ENCODE data around the gene CERCAM.
A peak's percentile ranks its signal among the peaks of the same experiment; 100 is the strongest.
"Not testable (repeated sequence)": the region's sequence is repeated elsewhere in the genome, so short reads cannot be mapped to it uniquely, and the experiment has no call there.

The CERCAM gene

GRCh38 chr9:128393145-128393775, 27.4 kb upstream of the CERCAM start:
- DNase-seq (ENCODE audit: low spot score) = peak; percentile 81

- no peak for DNase-seq (ENCODE audit: low spot score)
These were observed 26.7 kb upstream of the CERCAM start for GRCh38 chr9:128393970-128394369.

GRCh38 chr9:128394379-128395168, 26.1 kb upstream of the CERCAM start:
- DNase-seq (ENCODE audit: low spot score) = peak; percentile 47

- peak; percentile 49 for DNase-seq (ENCODE audit: low spot score)
These were observed 23.6 kb upstream of the CERCAM start for GRCh38 chr9:128396970-128397613.

- DNase-seq (ENCODE audit: low spot score) = no peak
These were observed 22.8 kb upstream of the CERCAM start for GRCh38 chr9:128397831-128398230.

- no peak for DNase-seq (ENCODE audit: low spot score)
These were observed 20.8 kb upstream of the CERCAM start for GRCh38 chr9:128399861-128400260.

GRCh38 chr9:128404560-128404959, 16.1 kb upstream of the CERCAM start:
- peak; percentile 63 for DNase-seq (ENCODE audit: low spot score)

GRCh38 chr9:128405077-128405779, 15.4 kb upstream of the CERCAM start:
- DNase-seq (ENCODE audit: low spot score) = peak; percentile 65

GRCh38 chr9:128405780-128406171, 14.9 kb upstream of the CERCAM start:
- peak; percentile 47 for DNase-seq (ENCODE audit: low spot score)

GRCh38 chr9:128406848-128407391, 13.7 kb upstream of the CERCAM start:
- peak; percentile 48 for DNase-seq (ENCODE audit: low spot score)

- peak; percentile 76 for DNase-seq (ENCODE audit: low spot score)
These were observed 11.7 kb upstream of the CERCAM start for GRCh38 chr9:128408963-128409431.

- DNase-seq (ENCODE audit: low spot score) = peak; percentile 51
These were observed 11.2 kb upstream of the CERCAM start for GRCh38 chr9:128409450-128409849.

GRCh38 chr9:128409978-128410377, 10.7 kb upstream of the CERCAM start:
- DNase-seq (ENCODE audit: low spot score) = peak; percentile 65

GRCh38 chr9:128411364-128412119, 9.1 kb upstream of the CERCAM start:
- DNase-seq (ENCODE audit: low spot score) = peak; percentile 44

GRCh38 chr9:128412120-128412790, 8.4 kb upstream of the CERCAM start:
- DNase-seq (ENCODE audit: low spot score) = peak; percentile 95

- not testable (repeated sequence) for DNase-seq (ENCODE audit: low spot score)
These were observed 6.9 kb upstream of the CERCAM start for GRCh38 chr9:128413728-128414127.

- peak; percentile 42 for DNase-seq (ENCODE audit: low spot score)
These were observed 6.2 kb upstream of the CERCAM start for GRCh38 chr9:128414461-128414860.

GRCh38 chr9:128415281-128415680, 5.4 kb upstream of the CERCAM start:
- DNase-seq (ENCODE audit: low spot score) = peak; percentile 38

- peak; percentile 43 for DNase-seq (ENCODE audit: low spot score)
These were observed 4.6 kb upstream of the CERCAM start for GRCh38 chr9:128416014-128416413.

GRCh38 chr9:128416432-128417019, 4.1 kb upstream of the CERCAM start:
- DNase-seq (ENCODE audit: low spot score) = no peak
